Panc1 (cell line): ENCODE data around the gene FANCC.

ENCODE experiments used
- CTCF ChIP-seq: fragments of 450-650 bp; IDR thresholded peaks from 2 replicates; pipeline ENCODE4 v1.5.1; 2017; ENCODE audit warnings: mild to moderate bottlenecking
- POLR2AphosphoS5 ChIP-seq: IDR thresholded peaks from 2 replicates; pipeline ENCODE4 v1.6.1; 2012; ENCODE audit warnings: mild to moderate bottlenecking, low read depth, low read length, moderate library complexity
- TCF7L2 ChIP-seq: IDR thresholded peaks from 2 replicates; pipeline ENCODE4 v1.6.1; 2011; ENCODE audit warnings: mild to moderate bottlenecking, low read depth, low read length, inconsistent platforms

- TF ChIP-seq CTCF (no peak), TCF7L2 (no peak), POLR2AphosphoS5 (no peak)
Measured at GRCh38 chr9:95088421-95089161, 228.9 kb downstream of the FANCC start.
